GM12891 (cell line): Measurements from ENCODE around the gene ADAMTSL1.

Experiments used
- DNase-seq: peaks from one replicate; pipeline ENCODE4 v3.0.0; 2011; ENCODE audit warnings: low spot score; ENCODE audit not compliant: insufficient read length
- FAIRE-seq: peaks from 2 replicates; lab custom pipeline; 2011; peaks lifted over from hg19 to GRCh38; lab: Jason Lieb, UNC
- PAX5 ChIP-seq: IDR thresholded peaks from 2 replicates; pipeline ENCODE4 v1.6.1; 2011; ENCODE audit warnings: low read length, moderate library complexity, mild to moderate bottlenecking; ENCODE audit not compliant: insufficient read depth, severe bottlenecking
- POLR2A ChIP-seq: IDR thresholded peaks from 2 replicates; pipeline ENCODE4 v1.6.1; 2011; ENCODE audit warnings: low read depth, low read length, control low read depth
- POLR2AphosphoS5 ChIP-seq: IDR thresholded peaks from 2 replicates; pipeline ENCODE4 v1.6.1; 2011; ENCODE audit warnings: low read depth, low read length, control low read depth
- POU2F2 ChIP-seq: IDR thresholded peaks from 2 replicates; pipeline ENCODE4 v1.6.1; 2011; ENCODE audit warnings: low read depth, mild to moderate bottlenecking, control low read depth, low read length, moderate library complexity
- SPI1 ChIP-seq: IDR thresholded peaks from 2 replicates; pipeline ENCODE4 v1.6.1; 2011; ENCODE audit warnings: low read depth, low read length, control low read depth
- TAF1 ChIP-seq: IDR thresholded peaks from 2 replicates; pipeline ENCODE4 v1.6.1; 2011; ENCODE audit warnings: low read depth, low read length, control low read depth

The ADAMTSL1 gene

DNA sequence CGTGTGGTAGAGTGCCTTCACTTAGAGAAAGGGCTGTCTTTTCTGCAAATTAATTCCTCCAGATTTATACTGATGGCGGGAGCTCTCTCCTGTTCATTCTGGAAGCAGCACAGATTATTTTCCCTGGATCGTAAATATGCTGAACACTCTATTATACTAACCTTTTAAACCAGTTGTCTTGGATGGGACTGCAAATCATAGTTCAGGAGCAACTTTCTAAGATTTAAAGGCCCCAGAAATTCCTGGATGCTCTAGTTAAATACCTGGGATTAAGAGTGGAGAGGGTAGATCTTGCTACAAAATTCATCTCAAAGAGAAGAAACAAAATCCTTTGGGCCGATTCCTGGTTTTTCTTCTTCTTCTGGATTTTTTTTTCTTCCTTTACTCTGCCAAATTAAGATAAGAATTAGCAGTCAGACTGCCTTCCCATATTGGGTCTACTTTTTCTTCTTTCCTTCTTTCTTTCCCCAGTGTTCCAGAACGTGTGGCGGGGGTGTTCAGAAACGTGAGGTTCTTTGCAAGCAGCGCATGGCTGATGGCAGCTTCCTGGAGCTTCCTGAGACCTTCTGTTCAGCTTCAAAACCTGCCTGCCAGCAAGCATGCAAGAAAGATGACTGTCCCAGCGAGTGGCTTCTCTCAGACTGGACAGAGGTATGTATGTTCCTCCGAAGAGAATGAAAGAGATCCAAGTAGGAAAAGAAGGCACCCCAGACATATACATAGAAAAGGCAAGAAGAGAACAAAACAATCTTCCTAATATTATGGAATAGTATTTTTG is 296.4 kb downstream of the ADAMTSL1 start:
- DNase-seq (no peak), FAIRE-seq (no peak)
- TF ChIP-seq PAX5: no peak
- no peak for TF ChIP-seq POLR2AphosphoS5
- no peak for TF ChIP-seq TAF1
- no peak for TF ChIP-seq POU2F2
- no peak for TF ChIP-seq POLR2A
- TF ChIP-seq SPI1: no peak

DNA sequence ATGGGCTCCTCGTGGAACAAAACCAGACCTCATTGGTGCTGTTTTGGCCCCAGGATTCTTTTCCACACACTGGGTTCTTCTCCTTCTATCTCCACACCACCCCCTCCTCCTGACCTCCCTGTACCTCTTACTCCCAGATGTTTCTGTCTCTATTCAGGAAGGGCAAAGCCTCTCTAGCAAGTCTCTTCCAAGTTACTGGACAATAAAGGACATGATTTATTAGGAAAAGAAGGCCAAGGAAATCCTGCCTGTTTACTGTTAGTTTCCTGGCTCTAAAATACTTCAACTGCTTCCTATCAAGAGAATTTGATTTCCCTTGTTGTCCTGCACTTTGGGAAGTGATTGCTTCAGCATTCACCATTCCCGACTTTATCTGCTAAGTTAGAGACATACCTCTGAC is 297.1 kb downstream of the ADAMTSL1 start:
- no peak for TF ChIP-seq PAX5
- TF ChIP-seq TAF1: no peak
- TF ChIP-seq SPI1: no peak
- TF ChIP-seq POU2F2: no peak
- no peak for TF ChIP-seq POLR2AphosphoS5
- no peak for TF ChIP-seq POLR2A
- FAIRE-seq (no peak), DNase-seq (no peak)

DNA sequence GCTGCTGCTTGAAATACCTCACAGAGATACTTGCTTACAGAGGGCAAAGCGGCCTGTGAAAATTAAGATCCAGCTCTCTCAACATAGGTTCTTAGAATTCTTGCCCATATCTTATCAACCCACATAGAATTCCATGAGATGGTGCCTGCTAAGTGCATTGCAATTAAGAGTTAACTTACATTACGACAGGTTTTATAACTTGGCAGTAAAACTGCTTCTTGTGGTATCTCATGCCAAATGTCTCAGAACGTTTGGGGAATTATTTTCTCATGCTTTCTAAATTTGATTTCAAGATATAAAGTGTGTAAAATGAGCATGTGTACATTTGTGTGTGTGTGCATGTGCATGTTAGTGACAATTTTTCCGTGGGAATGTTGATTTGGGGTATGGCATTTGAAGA is 297.8 kb downstream of the ADAMTSL1 start:
- no peak for DNase-seq
- no peak for FAIRE-seq
- TF ChIP-seq POLR2AphosphoS5: no peak
- TF ChIP-seq PAX5: no peak
- TF ChIP-seq POU2F2: no peak
- no peak for TF ChIP-seq TAF1
- TF ChIP-seq SPI1: no peak
- TF ChIP-seq POLR2A: no peak

DNA sequence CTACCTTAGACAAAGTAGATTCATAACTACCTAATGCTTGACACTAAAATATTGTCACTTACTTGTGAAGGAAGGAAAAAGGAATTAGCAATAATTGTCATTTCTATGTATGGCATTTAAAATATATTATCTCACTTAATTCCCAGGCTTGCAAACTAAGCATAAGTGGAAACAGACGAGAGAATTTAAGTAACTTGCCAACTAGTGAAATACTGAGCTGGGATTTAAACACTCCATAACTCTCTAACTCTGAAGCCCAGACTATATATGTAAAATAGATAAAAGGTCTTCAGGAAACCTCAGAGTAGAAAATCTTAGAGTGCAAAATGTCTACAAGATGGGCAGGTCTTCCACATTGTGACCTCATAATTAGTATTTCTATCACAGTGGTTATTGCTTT is 301.3 kb downstream of the ADAMTSL1 start:
- TF ChIP-seq TAF1 (no peak), POLR2AphosphoS5 (no peak), SPI1 (no peak), POLR2A (no peak), POU2F2 (no peak), PAX5 (no peak)
- FAIRE-seq: no peak

DNA sequence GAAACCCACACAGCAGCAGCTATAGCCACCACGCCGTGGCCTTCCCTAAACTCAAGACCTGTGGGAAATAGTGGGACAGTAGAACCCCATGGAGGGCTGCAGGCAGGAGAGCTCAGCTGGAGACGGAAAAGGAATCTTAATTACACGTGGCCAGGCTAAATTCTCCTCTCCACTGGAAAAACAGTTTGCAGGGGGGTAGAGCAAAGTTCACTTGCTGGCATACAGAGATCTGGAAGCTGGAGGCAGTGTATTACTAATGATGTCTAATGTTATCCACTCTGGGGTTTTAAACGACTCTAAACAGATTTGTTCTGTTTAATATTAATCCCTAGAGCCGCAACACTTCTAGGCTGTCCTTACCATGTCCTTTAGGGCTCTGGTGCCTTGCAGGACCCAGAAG is 302.0 kb downstream of the ADAMTSL1 start:
- no peak for DNase-seq
- FAIRE-seq: no peak
- no peak for TF ChIP-seq POLR2AphosphoS5

More for the DNA sequence above, 301.3 kb downstream of the ADAMTSL1 start:
- no peak for DNase-seq

DNA sequence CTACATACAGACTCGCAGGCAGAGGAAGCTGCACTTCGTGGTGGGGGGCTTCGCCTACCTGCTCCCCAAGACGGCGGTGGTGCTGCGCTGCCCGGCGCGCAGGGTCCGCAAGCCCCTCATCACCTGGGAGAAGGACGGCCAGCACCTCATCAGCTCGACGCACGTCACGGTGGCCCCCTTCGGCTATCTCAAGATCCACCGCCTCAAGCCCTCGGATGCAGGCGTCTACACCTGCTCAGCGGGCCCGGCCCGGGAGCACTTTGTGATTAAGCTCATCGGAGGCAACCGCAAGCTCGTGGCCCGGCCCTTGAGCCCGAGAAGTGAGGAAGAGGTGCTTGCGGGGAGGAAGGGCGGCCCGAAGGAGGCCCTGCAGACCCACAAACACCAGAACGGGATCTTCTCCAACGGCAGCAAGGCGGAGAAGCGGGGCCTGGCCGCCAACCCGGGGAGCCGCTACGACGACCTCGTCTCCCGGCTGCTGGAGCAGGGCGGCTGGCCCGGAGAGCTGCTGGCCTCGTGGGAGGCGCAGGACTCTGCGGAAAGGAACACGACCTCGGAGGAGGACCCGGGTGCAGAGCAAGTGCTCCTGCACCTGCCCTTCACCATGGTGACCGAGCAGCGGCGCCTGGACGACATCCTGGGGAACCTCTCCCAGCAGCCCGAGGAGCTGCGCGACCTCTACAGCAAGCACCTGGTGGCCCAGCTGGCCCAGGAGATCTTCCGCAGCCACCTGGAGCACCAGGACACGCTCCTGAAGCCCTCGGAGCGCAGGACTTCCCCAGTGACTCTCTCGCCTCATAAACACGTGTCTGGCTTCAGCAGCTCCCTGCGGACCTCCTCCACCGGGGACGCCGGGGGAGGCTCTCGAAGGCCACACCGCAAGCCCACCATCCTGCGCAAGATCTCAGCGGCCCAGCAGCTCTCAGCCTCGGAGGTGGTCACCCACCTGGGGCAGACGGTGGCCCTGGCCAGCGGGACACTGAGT is 303.2 kb downstream of the ADAMTSL1 start:
- DNase-seq (no peak), FAIRE-seq (no peak)
- TF ChIP-seq SPI1: no peak
- no peak for TF ChIP-seq TAF1
- no peak for TF ChIP-seq PAX5
- TF ChIP-seq POLR2AphosphoS5: no peak
- TF ChIP-seq POLR2A: no peak
- TF ChIP-seq POU2F2: no peak

DNA sequence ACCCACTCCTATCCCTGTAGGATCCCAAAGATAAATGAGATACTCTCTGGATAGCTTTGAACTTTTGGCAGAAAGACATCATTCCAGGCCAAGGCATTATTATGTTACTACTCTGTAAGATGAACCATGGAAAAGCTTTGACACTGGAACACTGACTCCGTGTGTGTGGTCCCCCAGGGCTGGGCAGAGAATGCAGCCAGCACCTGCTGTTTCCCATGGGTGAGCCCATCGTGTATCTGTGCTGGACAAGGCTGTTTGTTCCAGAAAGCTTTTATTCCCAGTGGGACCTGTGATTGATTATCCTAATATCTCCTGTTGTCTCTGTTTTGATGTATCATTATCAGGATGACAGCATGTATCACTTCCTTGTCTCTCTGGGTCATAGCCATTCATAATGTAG is 304.2 kb downstream of the ADAMTSL1 start:
- no peak for FAIRE-seq
- DNase-seq: no peak
- TF ChIP-seq SPI1: no peak

DNA sequence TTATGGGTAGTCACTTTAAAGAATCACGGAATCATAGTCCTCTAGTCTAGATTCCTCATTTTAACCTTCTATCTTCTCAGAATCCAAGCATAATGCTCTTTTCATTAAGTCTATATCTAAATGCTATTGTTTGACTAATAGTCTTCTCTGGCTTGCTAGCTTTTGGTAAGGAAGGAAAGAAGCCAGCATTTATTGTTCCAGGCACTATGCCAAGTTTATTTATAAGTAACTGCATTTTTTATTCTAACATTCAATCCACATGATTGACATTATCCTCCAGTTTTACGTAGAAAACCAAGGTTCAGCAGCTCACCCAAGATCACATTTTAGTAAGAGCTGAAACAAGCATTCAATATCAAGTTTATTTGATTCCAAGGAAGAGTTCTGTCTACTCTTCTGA is 304.9 kb downstream of the ADAMTSL1 start:
- DNase-seq: no peak
- FAIRE-seq: no peak
- TF ChIP-seq POU2F2 (no peak), POLR2A (no peak), TAF1 (no peak), PAX5 (no peak), SPI1 (no peak), POLR2AphosphoS5 (no peak)

DNA sequence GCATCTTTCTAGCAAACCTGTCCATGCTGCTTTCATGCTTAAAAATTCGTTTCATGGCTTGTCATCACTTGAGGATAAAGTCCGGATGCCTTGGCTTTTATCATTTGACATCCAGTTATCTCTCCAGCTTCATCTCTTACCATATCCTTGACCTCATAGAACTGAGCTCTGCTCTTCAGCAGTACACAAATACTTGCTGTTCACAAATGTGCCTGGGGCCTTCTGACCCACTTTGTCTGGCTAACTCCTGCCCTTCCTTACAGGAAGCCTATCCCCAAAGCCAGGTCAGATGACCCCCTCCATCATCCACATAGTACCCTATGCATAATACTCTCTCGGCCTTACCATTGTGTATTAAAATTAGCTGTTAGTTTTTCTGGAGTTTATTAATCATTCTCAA is 310.0 kb downstream of the ADAMTSL1 start:
- no peak for FAIRE-seq

DNA sequence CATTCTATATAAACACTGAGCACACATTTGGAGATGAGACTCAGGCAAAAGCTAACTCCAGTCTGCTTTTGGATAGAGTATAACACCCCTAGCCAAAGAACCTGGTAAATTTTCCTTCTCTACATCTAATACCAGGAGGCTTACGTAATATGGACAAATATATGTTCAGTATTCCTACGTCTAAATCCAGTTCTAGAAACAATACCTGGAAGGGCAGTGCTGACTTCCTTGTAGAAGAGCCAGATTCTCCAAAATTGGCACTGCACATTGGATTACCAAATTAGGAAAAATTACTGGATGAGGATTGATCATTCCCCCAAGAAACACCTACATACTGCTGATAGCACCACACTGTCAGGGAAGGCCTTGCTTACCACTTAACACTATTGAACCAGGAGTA is 311.7 kb downstream of the ADAMTSL1 start:
- TF ChIP-seq TAF1: no peak
- no peak for TF ChIP-seq POU2F2
- TF ChIP-seq SPI1: no peak
- TF ChIP-seq POLR2A: no peak
- no peak for TF ChIP-seq PAX5
- TF ChIP-seq POLR2AphosphoS5: no peak
- FAIRE-seq: no peak
- no peak for DNase-seq

More for the DNA sequence above, 310.0 kb downstream of the ADAMTSL1 start:
- TF ChIP-seq POLR2AphosphoS5 (no peak), PAX5 (no peak), POLR2A (no peak), POU2F2 (no peak), TAF1 (no peak), SPI1 (no peak)
- no peak for DNase-seq

DNA sequence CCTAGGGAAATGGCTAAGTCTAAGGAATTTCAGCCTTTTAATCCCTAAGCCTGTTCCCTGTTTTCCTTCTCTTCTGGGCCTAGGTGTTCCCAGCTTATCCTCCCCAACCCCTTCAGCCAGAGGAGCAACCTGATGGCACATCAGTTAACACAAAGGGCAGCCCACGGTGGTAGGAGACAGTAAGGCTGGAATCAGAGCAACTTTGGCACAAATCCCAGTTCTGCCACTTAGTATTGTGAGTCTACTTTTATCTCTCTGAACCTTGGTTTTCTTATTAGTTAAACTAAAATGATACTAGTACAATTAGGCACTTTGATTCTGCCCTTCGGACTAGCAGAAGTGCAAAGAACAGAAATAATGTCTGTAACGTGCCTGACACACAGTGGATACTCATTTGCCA is 312.2 kb downstream of the ADAMTSL1 start:
- no peak for TF ChIP-seq TAF1
- no peak for TF ChIP-seq POU2F2
- TF ChIP-seq POLR2A: no peak
- TF ChIP-seq SPI1: no peak
- TF ChIP-seq PAX5: no peak
- no peak for TF ChIP-seq POLR2AphosphoS5
- no peak for DNase-seq
- FAIRE-seq: no peak
